Fibroblast of lung (primary cell): ENCODE data around the gene IGLL1.

ENCODE experiments used
- CTCF ChIP-seq, 2 donors: IDR thresholded peaks in 1 of 2; conservative IDR thresholded peaks in 1 of 2; 1 replicate in 1 of 2; 2 replicates in 1 of 2; pipeline ENCODE4 v1.5.1; 2011 to 2012; ENCODE audit warnings: low read length in 2 of 2, control low read depth in 1 of 2, inconsistent platforms in 1 of 2, low read depth in 1 of 2, mild to moderate bottlenecking in 1 of 2
- EZH2 ChIP-seq: IDR thresholded peaks from 2 replicates; pipeline ENCODE4 v1.5.1; 2012; ENCODE audit warnings: low read length, control low read depth, mild to moderate bottlenecking; ENCODE audit errors: missing control alignments

- TF ChIP-seq EZH2 (no peak), CTCF (conservative IDR thresholded peaks at IDR 0.05 in 1 of 2, IDR thresholded peaks at IDR 0.05 in 1 of 2; ENCODE audit: low read depth in 1 of 2, low read length in 2 of 2) (no peak)
Measured at GRCh38 chr22:23536821-23537345, 43.2 kb downstream of the IGLL1 start.
